DMS153 (cell line): ENCODE data around the gene THRB.

Source experiments
- DNase-seq: peaks from one replicate; lab custom pipeline; 2025; lab: John Stamatoyannopoulos, UW

The THRB gene

GRCh38 chr3:24182756-24183155, 311.9 kb downstream of the THRB start:
- DNase-seq = no peak

- no peak for DNase-seq
These were observed 313.4 kb downstream of the THRB start for GRCh38 chr3:24181256-24181655.

GRCh38 chr3:24180616-24181015, 314.0 kb downstream of the THRB start:
- no peak for DNase-seq

GRCh38 chr3:24177201-24177600, 317.4 kb downstream of the THRB start:
- no peak for DNase-seq

- DNase-seq = no peak
These were observed 320.0 kb downstream of the THRB start for GRCh38 chr3:24174614-24175013.

- no peak for DNase-seq
These were observed 325.7 kb downstream of the THRB start for GRCh38 chr3:24168977-24169376.

GRCh38 chr3:24167429-24167828, 327.2 kb downstream of the THRB start:
- no peak for DNase-seq

GRCh38 chr3:24166515-24166914, 328.1 kb downstream of the THRB start:
- DNase-seq = no peak

- no peak for DNase-seq
These were observed 329.1 kb downstream of the THRB start for GRCh38 chr3:24165603-24165982.

- no peak for DNase-seq
These were observed 329.6 kb downstream of the THRB start for GRCh38 chr3:24164967-24165602.

- no peak for DNase-seq
These were observed 331.7 kb downstream of the THRB start for GRCh38 chr3:24162929-24163328.

GRCh38 chr3:24161841-24162240, 332.8 kb downstream of the THRB start:
- DNase-seq = no peak

GRCh38 chr3:24160424-24161095, 334.1 kb downstream of the THRB start:
- DNase-seq = no peak

- no peak for DNase-seq
These were observed 335.7 kb downstream of the THRB start for GRCh38 chr3:24158761-24159454.

- DNase-seq = no peak
These were observed 337.5 kb downstream of the THRB start for GRCh38 chr3:24157106-24157505.

GRCh38 chr3:24156466-24156865, 338.2 kb downstream of the THRB start:
- no peak for DNase-seq

- no peak for DNase-seq
These were observed 339.4 kb downstream of the THRB start for GRCh38 chr3:24155276-24155675.

GRCh38 chr3:24154781-24155180, 339.9 kb downstream of the THRB start:
- DNase-seq = no peak

GRCh38 chr3:24154013-24154695, 340.5 kb downstream of the THRB start:
- no peak for DNase-seq

- DNase-seq = no peak
These were observed 343.1 kb downstream of the THRB start for GRCh38 chr3:24151594-24151993.

GRCh38 chr3:24149032-24149431, 345.6 kb downstream of the THRB start:
- DNase-seq = no peak

- DNase-seq = no peak
These were observed 348.4 kb downstream of the THRB start for GRCh38 chr3:24145981-24146822.
